HepG2 (cell line): ENCODE results near the gene SERTAD3. TPM values are rescaled to one million over a fixed set of nuclear protein-coding genes. Genes with fewer than 3 reads are reported as not detected.

ENCODE experiments used
- AKAP8 ChIP-seq: sonication (generic); formaldehyde crosslinking; IDR thresholded peaks from 2 replicates; pipeline ENCODE4 v1.5.1; 2020; ENCODE audit warnings: mild to moderate bottlenecking, missing genetic modification reagents
- ATF2 ChIP-seq: sonication (generic); formaldehyde crosslinking; IDR thresholded peaks from 2 replicates; pipeline ENCODE4 v1.4.0; 2020; ENCODE audit warnings: missing genetic modification reagents
- ATF5 ChIP-seq: sonication (generic); formaldehyde crosslinking; IDR thresholded peaks from 2 replicates; pipeline ENCODE4 v1.4.0; 2020; ENCODE audit warnings: mild to moderate bottlenecking, low read depth, missing genetic modification reagents
- BCL6 ChIP-seq: IDR thresholded peaks from 2 replicates; pipeline ENCODE4 v1.6.1; 2016; ENCODE audit warnings: missing genetic modification reagents, missing compliant biosample characterization
- CREBL2 ChIP-seq: sonication (generic); formaldehyde crosslinking; IDR thresholded peaks from 2 replicates; pipeline ENCODE4 v1.8.1; 2023; ENCODE audit warnings: missing genetic modification reagents, mild to moderate bottlenecking, borderline replicate concordance
- ELF1 ChIP-seq: sonication (generic); formaldehyde crosslinking; IDR thresholded peaks from 2 replicates; pipeline ENCODE4 v1.4.0; 2020; ENCODE audit warnings: missing genetic modification reagents
- HDAC2 ChIP-seq: sonication (generic); formaldehyde crosslinking; IDR thresholded peaks from 2 replicates; pipeline ENCODE4 v1.4.0; 2020; ENCODE audit warnings: missing genetic modification reagents
- HOXA5 ChIP-seq: sonication (generic); formaldehyde crosslinking; IDR thresholded peaks from 2 replicates; pipeline ENCODE4 v1.4.0; 2020; ENCODE audit warnings: missing genetic modification reagents
- PCBP2 ChIP-seq: fragments of 200-400 bp; formaldehyde crosslinking; optimal IDR thresholded peaks from 2 replicates; pipeline ENCODE3; 2018; ENCODE audit warnings: low read length, low read depth; ENCODE audit not compliant: poor library complexity, severe bottlenecking
- STAG1 ChIP-seq: sonication (generic); formaldehyde crosslinking; IDR thresholded peaks from 2 replicates; pipeline ENCODE4 v1.4.0; 2020; ENCODE audit warnings: missing genetic modification reagents
- ZBTB10 ChIP-seq: sonication (generic); formaldehyde crosslinking; IDR thresholded peaks from 2 replicates; pipeline ENCODE4 v1.4.0; 2020; ENCODE audit warnings: missing genetic modification reagents, borderline replicate concordance
- ZBTB2 ChIP-seq: sonication (generic); formaldehyde crosslinking; IDR thresholded peaks from 2 replicates; pipeline ENCODE4 v1.8.0; 2022; ENCODE audit warnings: low read depth, missing genetic modification reagents
- ZFP36L1 ChIP-seq: sonication (generic); formaldehyde crosslinking; IDR thresholded peaks from 2 replicates; pipeline ENCODE4 v1.8.0; 2022; ENCODE audit warnings: mild to moderate bottlenecking, missing genetic modification reagents, moderate library complexity
- ZNF232 ChIP-seq: sonication (generic); formaldehyde crosslinking; IDR thresholded peaks from 2 replicates; pipeline ENCODE4 v1.4.0; 2020; ENCODE audit warnings: missing genetic modification reagents, borderline replicate concordance
- ZNF253 ChIP-seq: sonication (generic); formaldehyde crosslinking; IDR thresholded peaks from 2 replicates; pipeline ENCODE4 v1.8.0; 2022; ENCODE audit warnings: mild to moderate bottlenecking, missing genetic modification reagents, borderline replicate concordance
- ZNF572 ChIP-seq: sonication (generic); formaldehyde crosslinking; IDR thresholded peaks from 2 replicates; pipeline ENCODE4 v1.5.1; 2020; ENCODE audit warnings: mild to moderate bottlenecking, missing genetic modification reagents
- ZNF605 ChIP-seq: sonication (generic); formaldehyde crosslinking; IDR thresholded peaks from 2 replicates; pipeline ENCODE4 v1.8.0; 2022; ENCODE audit warnings: mild to moderate bottlenecking, missing genetic modification reagents
- ZNF816 ChIP-seq: sonication (generic); formaldehyde crosslinking; IDR thresholded peaks from 2 replicates; pipeline ENCODE4 v1.8.0; 2022; ENCODE audit warnings: missing genetic modification reagents, mild to moderate bottlenecking, borderline replicate concordance
- polyA plus RNA-seq, 8 experiments: library from polyadenylated mRNA; depleted of rRNA in 3 of 8; stranded (reverse) in 7 of 8; unstranded in 1 of 8; fragments of >200 nt; fragmentation: Illumina TruSeq in 4 of 8; extraction: Trizol in 4 of 8; gene quantifications; 2 replicates each; pipeline versions ENCODE4 v1.2.1 to v1.2.3, GENCODE V29; 2011 to 2016; ENCODE audit warnings: low read depth in 4 of 8, missing spikeins in 1 of 8, mixed read lengths in 1 of 8; ENCODE audit not compliant: insufficient read depth in 1 of 8
- total RNA-seq, 5 experiments: library from RNA; depleted of rRNA; stranded (reverse); fragments of >200 nt; fragmentation: Illumina TruSeq; extraction: Trizol; gene quantifications; 2 replicates each; pipeline ENCODE4 v1.2.3, GENCODE V29; 2016; ENCODE audit warnings: low read depth in 1 of 5

Gene SERTAD3
- total and polyA plus RNA-seq, 2 of the 13 experiments (the other 11 are each of a cell fraction or from before 2014, with no cell fraction given): 9.6 to 16.9 TPM

- TF ChIP-seq HDAC2 (CRISPR knock-in tag) (peak; percentile 51; the same call in 1 of the 2 replicates), CREBL2 (CRISPR knock-in tag) (no peak), ATF2 (CRISPR knock-in tag) (no peak), STAG1 (CRISPR knock-in tag) (no peak), ZNF816 (CRISPR knock-in tag) (no peak), ATF5 (CRISPR knock-in tag) (no peak), PCBP2 (no peak), ZNF572 (CRISPR knock-in tag) (no peak), ZFP36L1 (CRISPR knock-in tag) (no peak), ZBTB2 (no peak), ELF1 (0 out of 2 replicates have a peak, but pooled peaks have one; percentile 27), BCL6 (CRISPR knock-in tag) (0 out of 2 replicates have a peak, but pooled peaks have one; percentile 13), ZBTB10 (CRISPR knock-in tag) (no peak), AKAP8 (CRISPR knock-in tag) (no peak), HOXA5 (no peak), ZNF253 (no peak), ZNF605 (CRISPR knock-in tag) (no peak), ZNF232 (CRISPR knock-in tag) (no peak)
Measured at GRCh38 chr19:40416918-40417642, 27.1 kb downstream of the SERTAD3 start (continued).
